ENCODE measurements around the gene CCDC157. TPM values are rescaled to one million over a fixed set of nuclear protein-coding genes. Genes with fewer than 3 reads are reported as not detected.

CCDC157 gene
- total RNA-seq, 2 experiments from 2014 or later: 2.2 to 2.4 TPM

GRCh38 chr22:30333707-30334087, 23.1 kb upstream of the CCDC157 start:
- POLR2A ChIA-PET: interaction anchor here (1.6 kb wide), 1 partner anchor 43 kb away, joined by 4 read pairs; no protein-coding TSS in a partner anchor

DNA sequence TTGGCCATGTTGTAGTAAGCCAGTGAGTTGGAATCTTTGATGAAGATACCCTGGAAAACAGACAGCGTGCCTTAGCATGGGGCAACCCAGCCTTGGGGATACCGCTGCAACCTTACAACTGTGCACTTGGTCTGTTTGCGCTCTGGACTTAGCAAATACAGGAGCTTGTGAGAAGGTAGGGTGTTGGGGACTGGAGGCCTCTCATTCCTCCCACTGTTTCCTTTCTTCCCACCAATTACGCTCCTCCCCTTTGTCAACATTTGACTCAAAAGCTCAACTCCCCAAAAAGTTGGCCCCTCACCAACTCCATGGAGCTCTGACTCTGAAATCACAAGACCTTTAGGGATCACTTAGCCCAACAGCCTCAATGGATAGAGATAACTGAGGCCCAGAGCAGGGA, 22.2 kb upstream of the CCDC157 start:
- Mint-ChIP-seq H3K36me3 (ENCODE audit: low read depth) (peaks cover 68% of the 10 kb centered on the region), H3K27me3 (no peaks in the 10 kb centered on the region), H3K4me3 (no peak overlapping the region), H3K9me3 (no peaks in the 10 kb centered on the region), H3K4me1 (ENCODE audit: low read depth) (peaks cover 27% of the 10 kb centered on the region), H3K27ac (peak overlapping the region; percentile 76)
- TF ChIP-seq, protein P1, sequence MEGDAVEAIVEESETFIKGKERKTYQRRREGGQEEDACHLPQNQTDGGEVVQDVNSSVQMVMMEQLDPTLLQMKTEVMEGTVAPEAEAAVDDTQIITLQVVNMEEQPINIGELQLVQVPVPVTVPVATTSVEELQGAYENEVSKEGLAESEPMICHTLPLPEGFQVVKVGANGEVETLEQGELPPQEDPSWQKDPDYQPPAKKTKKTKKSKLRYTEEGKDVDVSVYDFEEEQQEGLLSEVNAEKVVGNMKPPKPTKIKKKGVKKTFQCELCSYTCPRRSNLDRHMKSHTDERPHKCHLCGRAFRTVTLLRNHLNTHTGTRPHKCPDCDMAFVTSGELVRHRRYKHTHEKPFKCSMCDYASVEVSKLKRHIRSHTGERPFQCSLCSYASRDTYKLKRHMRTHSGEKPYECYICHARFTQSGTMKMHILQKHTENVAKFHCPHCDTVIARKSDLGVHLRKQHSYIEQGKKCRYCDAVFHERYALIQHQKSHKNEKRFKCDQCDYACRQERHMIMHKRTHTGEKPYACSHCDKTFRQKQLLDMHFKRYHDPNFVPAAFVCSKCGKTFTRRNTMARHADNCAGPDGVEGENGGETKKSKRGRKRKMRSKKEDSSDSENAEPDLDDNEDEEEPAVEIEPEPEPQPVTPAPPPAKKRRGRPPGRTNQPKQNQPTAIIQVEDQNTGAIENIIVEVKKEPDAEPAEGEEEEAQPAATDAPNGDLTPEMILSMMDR (IDR thresholded peaks at IDR 0.05): no peak
- ATAC-seq (no peak), DNase-seq (no peak)
- POLR2A ChIA-PET: interaction anchor here (0.9 to 1.9 kb wide), 5 partner anchors 9 to 45 kb away, joined by 3 to 7 read pairs (median 5); partner anchors contain the start of gene CASTOR1
- intact Hi-C loops (cut with micrococcal nuclease): no loop called here
- CTCF ChIA-PET: interaction anchor here (1.1 to 2.2 kb wide), 3 partner anchors 22 to 54 kb away, joined by 3 to 13 read pairs (median 4); partner anchors contain the start of gene SF3A1

More at GRCh38 chr22:30333707-30334087, 23.1 kb upstream of the CCDC157 start:
- H3K4me3 Mint-ChIP-seq: no peak overlapping the region
- peak overlapping the region; percentile 70 for H3K27ac Mint-ChIP-seq
- H3K4me1 Mint-ChIP-seq (ENCODE audit: low read depth): peaks cover 27% of the 10 kb centered on the region
- peaks cover 64% of the 10 kb centered on the region for H3K36me3 Mint-ChIP-seq (ENCODE audit: low read depth)
- intact Hi-C loops (cut with micrococcal nuclease): no loop called here
- CTCF ChIA-PET: no interaction called here
- peak; percentile 41 for DNase-seq
- peak; percentile 50 for ATAC-seq
- TF ChIP-seq, protein P1 (IDR thresholded peaks at IDR 0.05): no peak
- H3K27me3 Mint-ChIP-seq: no peaks in the 10 kb centered on the region
- H3K9me3 Mint-ChIP-seq: no peaks in the 10 kb centered on the region

GRCh38 chr22:30335236-30335635, 21.6 kb upstream of the CCDC157 start:
- Mint-ChIP-seq H3K4me1 (ENCODE audit: low read depth) (peaks cover 27% of the 10 kb centered on the region), H3K36me3 (ENCODE audit: low read depth) (peaks cover 69% of the 10 kb centered on the region)
- DNase-seq: no peak

GRCh38 chr22:30336752-30337460, 19.9 kb upstream of the CCDC157 start:
- POLR2A ChIA-PET: interaction anchor here (0.9 to 1.2 kb wide), 3 partner anchors 9 to 20 kb away, joined by 3 read pairs; partner anchors contain the start of genes CCDC157 and SF3A1

More at GRCh38 chr22:30335236-30335635, 21.6 kb upstream of the CCDC157 start:
- no peaks in the 10 kb centered on the region for H3K27me3 Mint-ChIP-seq
- intact Hi-C loops (cut with micrococcal nuclease): no loop called here
- ChIA-PET CTCF (interaction anchor here (0.9 to 2.2 kb wide), 6 partner anchors 14 to 57 kb away, joined by 3 to 13 read pairs (median 4); partner anchors contain the start of gene SF3A1), POLR2A (interaction anchor here (0.9 to 1.9 kb wide), 6 partner anchors 9 to 57 kb away, joined by 3 to 7 read pairs (median 4); partner anchors contain the start of gene CASTOR1)
- no peaks in the 10 kb centered on the region for H3K9me3 Mint-ChIP-seq
- ATAC-seq: no peak
- H3K4me3 Mint-ChIP-seq: no peak overlapping the region
- TF ChIP-seq, protein P1 (IDR thresholded peaks at IDR 0.05): no peak
- H3K27ac Mint-ChIP-seq: peak overlapping the region; percentile 76

More at GRCh38 chr22:30336752-30337460, 19.9 kb upstream of the CCDC157 start:
- no peak overlapping the region for H3K4me3 Mint-ChIP-seq
- TF ChIP-seq, protein P1 (IDR thresholded peaks at IDR 0.05): no peak
- no peaks in the 10 kb centered on the region for H3K9me3 Mint-ChIP-seq
- intact Hi-C loops (cut with micrococcal nuclease): no loop called here
- peaks cover 27% of the 10 kb centered on the region for H3K4me1 Mint-ChIP-seq (ENCODE audit: low read depth)
- CTCF ChIA-PET: interaction anchor here (1.2 to 2.2 kb wide), 3 partner anchors 12 to 49 kb away, joined by 3 to 13 read pairs (median 3); no protein-coding TSS in a partner anchor
- no peak for DNase-seq
- ATAC-seq: no peak
- no peaks in the 10 kb centered on the region for H3K27me3 Mint-ChIP-seq
- H3K36me3 Mint-ChIP-seq (ENCODE audit: low read depth): peaks cover 70% of the 10 kb centered on the region
- H3K27ac Mint-ChIP-seq: peak overlapping the region; percentile 15

Measured in activated CD8-positive, alpha-beta T cell treated with anti-CD3 and anti-CD28 coated beads for 36 hours (primary cell).